HG03521 (cell line): ENCODE data around the gene CREBL2.
"Not testable (repeated sequence)": the region's sequence is repeated elsewhere in the genome, so short reads cannot be mapped to it uniquely, and the experiment has no call there.

Experiments
- ATAC-seq: cut with Tn5 transposase; IDR thresholded peaks from one replicate; pipeline ENCODE4 v1.9.1; 2021; ENCODE audit warnings: mild to moderate bottlenecking, moderate library complexity; ENCODE audit not compliant: unreplicated experiment

CREBL2 gene

DNA sequence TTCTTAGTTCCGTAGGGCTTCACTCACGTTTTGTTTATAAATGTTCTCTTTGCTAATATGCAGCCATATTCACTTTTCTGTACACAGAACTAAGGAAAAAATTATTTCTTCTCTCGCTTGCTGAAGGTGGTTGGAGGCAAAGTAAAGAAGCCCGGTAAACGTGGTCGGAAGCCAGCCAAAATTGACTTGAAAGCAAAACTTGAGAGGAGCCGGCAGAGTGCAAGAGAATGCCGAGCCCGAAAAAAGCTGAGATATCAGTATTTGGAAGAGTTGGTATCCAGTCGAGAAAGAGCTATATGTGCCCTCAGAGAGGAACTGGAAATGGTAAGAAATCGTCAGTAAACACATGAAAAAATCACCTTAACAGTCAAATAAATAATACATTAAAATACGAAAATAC lies 24.0 kb downstream of the CREBL2 start:
- ATAC-seq: no peak

DNA sequence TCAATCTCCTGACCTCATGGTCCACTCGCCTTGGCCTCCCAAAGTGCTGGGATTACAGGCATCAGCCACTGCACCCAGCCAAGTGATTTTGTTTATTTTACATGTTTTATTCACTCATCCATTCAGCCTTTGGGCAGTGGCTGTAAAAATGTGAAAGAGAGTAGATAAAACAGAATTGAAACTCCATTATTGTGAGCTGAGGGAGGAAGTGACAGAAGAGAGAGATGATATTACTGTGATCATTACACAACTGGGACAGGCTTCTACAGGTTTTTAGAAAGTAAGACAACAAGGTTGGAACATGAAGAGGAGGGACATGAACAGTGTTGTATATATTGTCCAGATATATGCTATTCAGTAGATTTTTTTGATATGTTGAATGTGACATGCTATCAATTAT lies 25.0 kb downstream of the CREBL2 start:
- no peak for ATAC-seq

DNA sequence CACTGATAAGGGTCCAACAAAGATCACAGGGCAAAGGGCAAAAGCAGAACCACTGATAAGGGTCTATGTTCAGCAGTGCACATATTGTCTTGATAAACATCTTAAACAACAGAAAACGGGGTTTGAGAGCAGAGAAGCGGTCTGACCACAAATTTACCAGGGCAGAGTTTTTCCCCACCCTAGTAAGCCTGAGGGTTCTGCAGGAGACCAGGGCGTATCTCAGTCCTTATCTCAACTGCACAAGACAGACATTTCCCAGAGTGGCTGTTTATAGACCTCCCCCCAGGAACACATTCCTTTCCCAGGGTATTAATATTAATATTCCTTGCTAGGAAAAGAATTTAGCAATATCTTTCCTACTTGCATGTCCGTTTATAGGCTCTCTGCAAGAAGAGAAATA lies 28.3 kb downstream of the CREBL2 start:
- ATAC-seq: not testable (repeated sequence)

DNA sequence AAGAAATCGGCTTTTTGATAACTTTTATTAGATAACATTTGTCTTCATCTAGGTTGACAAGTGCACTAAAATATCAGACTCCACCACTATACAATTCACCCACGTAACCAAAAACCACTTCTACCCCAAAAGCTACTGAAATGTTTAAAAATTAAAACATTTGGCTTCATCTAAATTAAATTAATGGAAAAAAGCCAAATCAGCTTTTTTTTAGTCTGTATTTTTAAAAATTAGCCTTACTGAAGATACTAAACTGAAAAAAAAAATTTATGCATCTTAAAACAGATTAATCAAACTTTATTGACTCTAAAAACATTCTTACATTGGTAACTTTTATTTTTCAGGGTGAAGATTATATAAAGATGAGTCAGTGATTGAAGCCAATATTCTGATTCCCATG lies 30.0 kb downstream of the CREBL2 start:
- no peak for ATAC-seq

DNA sequence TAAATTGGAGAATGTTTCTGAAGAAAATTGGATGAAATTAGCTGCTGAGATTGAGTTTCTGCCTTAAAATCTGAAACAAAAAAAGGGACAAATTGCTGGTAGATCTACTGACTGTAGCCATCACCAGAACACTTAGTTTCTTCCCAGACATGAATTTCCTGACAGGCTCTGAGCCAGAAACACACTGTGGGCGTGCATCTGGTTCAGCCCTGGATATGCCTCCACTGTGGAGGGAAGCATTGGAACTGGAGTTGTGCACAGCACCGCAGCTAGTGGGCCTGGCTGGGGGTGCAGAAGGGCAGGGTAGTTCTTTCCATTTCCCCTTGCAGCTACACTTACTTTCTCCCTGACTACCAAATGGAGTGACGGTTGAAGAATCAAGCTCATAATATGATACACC lies 31.2 kb downstream of the CREBL2 start:
- ATAC-seq: no peak

DNA sequence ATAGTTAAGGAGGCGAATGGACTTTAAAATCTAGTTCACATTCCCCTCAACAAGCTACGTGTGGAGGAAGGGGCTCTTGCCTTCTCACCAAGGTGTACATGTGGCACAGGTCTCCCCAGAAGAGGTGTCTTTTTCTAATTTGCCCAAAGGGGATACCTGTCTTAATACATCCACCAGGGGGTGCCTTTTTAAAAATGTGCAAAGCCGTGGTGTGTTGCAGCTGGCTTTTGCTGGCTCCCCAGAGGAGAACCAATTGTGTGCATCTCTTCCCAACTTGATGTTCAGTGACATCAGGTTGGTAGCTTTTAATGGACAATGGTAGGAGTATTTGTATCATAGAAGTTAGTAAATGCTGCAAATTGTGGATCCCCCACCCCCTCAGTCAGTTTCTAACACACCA lies 33.8 kb downstream of the CREBL2 start:
- no peak for ATAC-seq

DNA sequence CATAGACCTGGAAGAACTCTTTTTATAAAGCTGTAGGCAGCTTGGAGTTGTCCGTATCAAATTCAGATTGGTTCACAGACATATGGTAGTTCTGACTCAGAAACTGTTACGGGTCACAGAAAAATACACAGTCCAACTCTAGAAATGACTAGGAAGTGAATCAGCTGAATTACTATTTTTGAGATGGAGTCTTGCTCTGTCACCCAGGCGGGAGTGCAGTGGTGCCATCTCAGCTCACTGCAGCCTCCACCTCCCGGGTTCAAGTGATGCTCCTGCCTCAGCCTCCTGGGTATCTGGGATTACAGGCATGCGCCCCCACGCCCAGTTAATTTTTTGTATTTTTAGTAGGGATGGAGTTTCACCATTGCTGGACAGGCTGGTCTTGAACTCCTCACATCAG lies 34.3 kb downstream of the CREBL2 start:
- ATAC-seq: peak; percentile 58

DNA sequence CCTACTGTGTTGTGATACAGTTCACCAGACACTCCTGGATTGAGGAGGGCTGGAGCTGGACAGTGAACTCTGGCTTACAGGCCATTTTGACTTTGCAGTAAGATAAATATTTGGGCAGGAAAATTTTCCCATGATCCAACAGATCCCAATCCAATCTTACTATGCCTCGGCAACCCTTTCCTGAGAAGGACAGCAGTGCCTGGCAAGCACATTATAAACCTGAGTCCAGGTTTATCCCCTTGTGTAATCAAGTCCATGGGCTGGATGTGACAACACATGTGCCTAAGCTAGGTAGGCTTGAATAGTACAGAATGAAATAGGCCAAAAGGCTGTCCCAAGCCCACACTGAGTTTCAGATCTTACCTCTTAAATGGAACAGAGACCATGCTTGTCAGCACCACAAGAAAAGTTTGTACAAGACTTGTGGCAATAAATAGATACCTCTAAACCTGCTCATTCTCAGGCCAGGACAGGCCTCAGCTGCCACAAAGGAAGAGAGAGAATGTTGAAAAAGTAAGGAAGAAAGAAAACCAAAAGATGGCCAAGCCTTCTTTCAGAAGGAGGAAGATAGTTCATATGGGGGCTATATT lies 34.9 kb downstream of the CREBL2 start:
- no peak for ATAC-seq

DNA sequence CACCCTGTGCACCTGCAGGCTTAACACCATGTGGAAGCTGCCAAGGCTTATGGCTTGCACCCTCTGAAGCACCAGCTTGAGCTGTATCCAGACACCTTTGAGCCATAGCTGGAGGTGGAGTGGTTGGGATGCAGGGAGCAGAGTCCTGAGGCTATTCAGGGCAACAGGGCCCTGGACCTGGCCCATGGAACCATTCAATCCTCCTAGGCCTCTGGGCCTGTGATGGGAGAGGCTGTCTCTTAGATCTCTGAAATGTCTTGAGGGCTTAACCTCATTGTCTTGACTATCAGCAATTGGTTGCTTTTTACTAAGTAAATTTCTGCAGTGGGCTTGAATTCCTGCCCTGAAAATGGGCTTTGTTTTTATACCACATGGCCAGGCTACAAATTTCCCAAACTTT lies 36.6 kb downstream of the CREBL2 start:
- no peak for ATAC-seq

DNA sequence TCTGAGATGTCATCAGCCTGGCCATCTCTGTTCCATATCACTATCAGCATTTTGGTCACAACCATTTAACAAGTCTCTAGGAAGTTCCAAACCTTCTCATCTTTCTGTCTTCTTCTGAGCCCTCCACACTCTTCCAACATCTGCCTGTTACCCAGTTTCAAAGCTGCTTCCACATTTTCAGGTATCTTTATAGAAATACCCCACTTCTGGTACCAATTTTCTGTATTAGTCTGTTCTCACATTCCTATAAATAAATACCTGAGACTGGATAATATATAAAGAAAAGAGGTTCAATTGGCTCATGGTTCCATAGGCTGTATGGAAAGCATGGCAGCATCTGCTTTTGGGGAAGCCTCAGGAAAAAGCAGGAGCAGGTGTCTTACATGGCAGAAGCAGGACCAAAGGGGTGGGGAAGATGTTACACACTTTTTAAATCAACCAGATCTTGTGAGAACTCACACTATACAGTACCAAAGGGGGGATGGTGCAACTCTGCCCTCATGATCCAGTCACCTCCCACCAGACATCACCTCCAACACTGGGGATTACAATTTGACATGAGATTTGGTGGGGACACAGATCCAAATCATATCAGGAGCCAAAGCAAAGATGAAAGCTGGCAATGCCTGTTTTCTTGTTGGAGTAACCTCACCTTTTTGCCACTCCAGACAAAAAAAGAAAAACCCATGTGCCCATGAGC lies 37.4 kb downstream of the CREBL2 start:
- ATAC-seq: no peak

DNA sequence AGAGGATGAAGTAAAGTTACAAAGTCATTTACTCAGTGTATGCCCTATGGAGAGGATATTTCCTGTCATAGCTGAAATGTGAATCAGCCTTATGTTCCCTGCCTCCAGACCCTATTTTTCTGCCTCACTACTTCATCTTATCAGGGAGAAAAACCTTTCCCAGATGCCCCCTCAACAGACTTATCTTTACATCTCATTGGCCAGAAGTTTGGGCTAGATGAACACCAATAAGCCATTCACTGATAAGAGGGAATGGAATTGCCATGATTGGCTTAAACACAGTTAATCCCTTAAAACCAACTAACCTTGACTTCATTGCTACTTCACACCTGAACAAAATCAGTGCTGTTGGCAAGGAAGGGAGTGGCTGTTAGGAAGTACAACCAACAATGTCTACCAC lies 40.1 kb downstream of the CREBL2 start:
- no peak for ATAC-seq

DNA sequence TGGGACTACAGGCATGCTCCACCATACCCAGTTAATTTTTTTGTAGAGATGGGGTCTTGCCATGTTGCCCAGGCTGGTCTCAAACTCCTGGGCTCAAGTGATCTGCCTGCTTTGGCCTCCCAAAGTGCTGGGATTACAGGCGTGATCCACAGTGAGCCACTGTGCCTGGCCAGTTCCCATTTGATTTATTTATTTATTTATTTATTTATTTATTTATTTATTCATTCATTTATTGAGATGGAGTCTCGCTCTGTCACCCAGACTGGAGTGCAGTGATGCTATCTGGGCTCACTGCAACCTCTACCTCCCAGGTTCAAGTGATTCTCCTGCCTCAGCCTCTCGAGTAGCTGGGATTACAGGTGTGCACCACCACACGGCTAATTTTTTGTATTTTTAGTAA lies 41.0 kb downstream of the CREBL2 start:
- ATAC-seq: not testable (repeated sequence)

DNA sequence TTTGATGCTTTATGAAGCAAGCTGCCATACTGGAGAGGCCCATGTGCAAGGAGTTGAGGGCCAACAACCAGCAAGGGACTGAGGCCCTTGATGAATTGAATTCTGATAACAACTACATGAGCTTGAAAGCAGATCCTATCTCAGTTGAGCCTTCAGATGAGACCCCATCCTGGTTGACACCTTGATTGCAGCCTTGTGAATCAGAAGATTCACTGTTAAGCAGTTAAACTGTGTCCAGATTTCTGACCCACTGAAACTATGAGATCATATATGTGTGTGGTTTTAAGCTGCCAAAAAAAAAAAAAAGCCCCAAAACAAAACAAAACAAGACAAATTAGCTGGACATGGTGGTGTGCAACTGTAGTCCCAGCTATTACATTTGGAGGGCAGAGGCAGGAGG lies 42.2 kb downstream of the CREBL2 start:
- ATAC-seq: no peak

DNA sequence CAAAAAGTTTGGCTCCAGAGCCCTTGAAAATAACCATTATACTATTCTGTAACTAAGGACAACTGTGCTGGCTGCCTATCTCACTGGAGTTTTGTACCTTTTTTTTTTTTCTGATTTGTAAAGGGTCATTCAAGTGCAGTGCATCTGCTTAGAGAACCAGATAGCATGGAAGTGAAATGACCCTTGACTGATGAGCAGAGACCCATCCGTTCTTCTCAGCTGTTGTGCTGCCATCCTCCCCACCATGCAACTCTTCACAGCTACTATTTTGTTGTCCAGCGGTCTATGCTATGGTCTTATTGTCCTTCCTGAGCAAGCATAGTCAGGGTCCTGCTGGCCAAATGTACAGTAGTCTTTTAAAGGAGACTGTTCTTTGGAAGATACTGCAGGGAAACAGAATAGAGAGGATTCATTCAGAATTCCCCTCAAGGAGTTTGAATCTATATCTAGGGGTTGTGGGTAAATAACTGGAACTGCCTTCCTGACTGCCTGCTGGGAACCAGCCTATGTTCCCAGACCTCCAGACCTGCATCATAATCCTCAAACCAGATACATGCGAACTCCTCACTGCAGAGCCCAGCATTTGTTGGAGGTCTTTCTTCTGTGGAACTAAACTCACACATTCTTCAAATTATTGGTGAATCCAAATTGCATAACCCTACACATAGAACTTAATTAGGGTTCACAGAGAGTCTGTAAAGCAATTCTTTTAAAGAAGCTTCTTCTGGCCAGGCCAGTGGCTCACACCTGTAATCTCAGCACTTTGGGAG lies 43.2 kb downstream of the CREBL2 start:
- ATAC-seq: no peak

DNA sequence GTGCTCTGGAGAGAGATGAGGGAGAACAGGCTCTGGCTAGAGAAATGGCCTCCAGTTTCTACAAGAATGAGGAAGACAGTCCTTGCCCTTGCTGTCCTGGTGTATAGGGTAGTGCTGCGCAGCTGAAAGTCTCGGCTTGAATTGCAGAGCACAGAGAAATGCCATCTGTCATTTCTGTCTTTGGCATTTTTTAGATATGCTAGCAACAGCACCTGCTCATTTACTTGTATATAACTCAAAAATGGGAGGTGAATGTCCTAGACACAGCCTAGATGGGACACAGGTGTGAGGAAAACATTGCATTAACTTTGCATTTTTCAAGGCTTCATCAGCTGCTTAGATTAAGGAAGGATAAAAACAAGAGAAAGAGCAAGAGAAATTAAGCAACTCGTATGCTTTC lies 48.5 kb downstream of the CREBL2 start:
- ATAC-seq: no peak

DNA sequence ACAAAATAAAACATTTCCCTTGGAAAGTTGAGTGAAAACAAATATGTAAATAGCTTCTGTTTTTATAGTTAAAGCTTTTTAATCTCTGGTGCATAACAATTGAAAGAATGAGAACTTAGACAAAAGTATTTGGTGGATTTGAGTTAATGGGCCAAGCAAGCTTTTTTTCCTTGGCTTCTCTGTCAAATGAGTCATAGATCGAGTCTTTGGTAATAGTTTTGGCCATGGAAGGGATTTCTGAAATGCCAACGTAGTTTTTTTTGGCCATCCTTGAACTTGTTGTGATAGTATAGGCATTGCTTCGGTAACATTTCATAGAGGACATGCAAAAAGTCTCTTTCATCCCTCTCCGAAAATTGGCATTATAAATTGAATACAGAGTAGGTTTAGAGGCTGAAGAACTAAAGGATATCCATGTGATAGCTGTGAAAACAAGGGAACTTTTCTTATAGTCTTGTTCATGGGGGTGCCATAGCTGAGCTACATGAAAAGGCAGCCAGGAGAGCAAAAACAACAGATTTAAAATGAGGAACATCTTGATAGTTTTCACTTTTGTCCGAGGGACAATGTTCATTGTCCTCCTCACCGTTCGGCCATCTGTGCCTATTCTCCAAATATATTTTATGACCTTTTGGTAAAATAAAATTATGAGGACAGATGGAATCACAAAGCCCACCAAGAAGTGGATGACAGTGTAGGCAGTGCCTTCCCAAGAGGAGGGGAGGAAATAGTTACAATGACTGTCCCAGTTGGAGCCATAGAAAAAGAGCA lies 49.6 kb downstream of the CREBL2 start:
- ATAC-seq: no peak

DNA sequence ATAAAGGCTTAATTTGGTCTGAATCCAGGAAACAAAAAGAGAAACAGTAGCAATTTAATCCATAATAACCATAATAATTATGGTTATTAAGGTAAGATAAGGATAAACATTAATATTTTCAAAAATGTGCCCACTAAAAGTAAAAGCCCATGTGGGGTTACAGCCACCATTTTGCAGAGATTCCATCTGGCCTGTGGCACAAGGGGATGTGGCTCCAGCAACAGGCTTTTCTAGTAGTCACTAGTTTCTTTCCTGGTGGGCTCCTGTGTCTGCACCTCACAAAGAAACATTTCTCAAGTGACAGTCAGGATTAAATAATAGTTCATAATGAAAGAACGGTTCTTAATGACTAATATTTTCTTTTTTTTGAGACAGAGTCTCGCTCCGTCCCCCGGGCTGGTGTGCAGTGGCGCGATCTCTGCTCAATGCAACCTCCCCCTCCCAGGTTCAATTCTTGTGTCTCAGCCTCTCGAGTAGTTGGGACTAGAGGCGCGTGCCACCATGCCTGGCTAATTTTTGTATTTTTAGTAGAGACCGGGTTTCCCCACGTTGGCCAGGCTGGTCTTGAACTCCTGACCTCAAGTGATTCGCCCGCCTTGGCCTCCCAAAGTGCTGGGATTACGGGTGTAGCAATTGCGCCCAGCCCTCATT lies 52.1 kb downstream of the CREBL2 start:
- ATAC-seq: no peak

DNA sequence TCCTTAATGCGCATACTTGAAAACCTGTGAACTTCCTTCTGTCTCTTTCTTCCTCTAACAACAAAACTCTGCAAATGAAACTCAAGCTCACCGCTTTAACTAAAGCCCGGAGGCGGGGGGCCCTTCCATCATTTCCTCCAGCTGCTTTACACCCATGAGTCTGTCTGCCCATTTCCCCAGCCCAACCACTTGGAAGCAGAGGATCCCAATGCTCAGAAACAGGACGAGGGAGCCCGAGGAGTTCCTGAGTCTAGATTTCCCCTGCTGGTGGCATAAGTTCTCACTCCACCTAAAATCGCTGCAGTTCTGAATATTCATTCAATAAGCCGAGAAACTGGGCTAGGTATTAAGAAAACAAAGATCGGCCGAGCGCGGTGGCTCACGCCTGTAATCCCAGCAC lies 53.5 kb downstream of the CREBL2 start:
- ATAC-seq: no peak

DNA sequence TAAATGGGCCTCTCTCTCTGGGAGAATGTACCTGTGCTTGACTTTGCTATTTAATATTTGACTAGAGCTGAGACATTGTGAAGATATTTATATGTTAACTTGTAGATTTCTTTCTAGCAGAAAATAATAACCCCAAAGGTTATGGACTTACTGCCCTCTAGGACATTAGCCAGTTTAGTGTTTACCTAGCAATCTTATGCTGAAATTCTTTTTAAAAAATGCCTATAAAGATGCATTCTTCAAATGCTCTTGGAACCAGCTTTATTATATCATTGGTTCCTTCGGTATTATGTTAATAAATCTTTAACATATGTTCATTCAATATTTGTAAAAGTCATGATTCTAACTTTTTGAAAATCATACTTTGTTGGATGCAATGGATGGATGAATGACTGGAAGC lies 56.3 kb downstream of the CREBL2 start:
- no peak for ATAC-seq

DNA sequence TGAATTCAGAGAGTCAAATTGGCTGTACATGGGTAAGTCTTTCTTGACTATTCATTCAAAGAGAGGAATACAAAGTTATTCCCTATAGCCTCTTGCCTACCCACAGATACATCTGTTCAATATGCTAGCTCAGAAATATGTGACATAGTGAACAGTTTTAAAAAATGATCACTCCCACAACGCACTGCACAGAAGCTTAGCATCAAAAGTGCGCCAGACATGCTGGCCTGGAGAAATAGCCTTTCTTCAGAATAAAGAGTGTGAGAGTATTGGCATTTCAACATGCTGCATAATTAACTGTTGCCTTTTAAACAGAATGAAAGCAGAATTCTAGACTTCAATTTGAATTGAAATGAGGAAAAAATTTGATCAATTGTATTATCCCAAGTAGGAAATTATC lies 57.3 kb downstream of the CREBL2 start:
- ATAC-seq: no peak
